Hypothalamus (tissue), 51 donors: ENCODE measurements around the gene PLA2G4E.

Source experiments
- DNase-seq, 51 donors: peaks; one replicate each; lab custom pipeline; 2025; lab: John Stamatoyannopoulos, UW

PLA2G4E gene

DNA sequence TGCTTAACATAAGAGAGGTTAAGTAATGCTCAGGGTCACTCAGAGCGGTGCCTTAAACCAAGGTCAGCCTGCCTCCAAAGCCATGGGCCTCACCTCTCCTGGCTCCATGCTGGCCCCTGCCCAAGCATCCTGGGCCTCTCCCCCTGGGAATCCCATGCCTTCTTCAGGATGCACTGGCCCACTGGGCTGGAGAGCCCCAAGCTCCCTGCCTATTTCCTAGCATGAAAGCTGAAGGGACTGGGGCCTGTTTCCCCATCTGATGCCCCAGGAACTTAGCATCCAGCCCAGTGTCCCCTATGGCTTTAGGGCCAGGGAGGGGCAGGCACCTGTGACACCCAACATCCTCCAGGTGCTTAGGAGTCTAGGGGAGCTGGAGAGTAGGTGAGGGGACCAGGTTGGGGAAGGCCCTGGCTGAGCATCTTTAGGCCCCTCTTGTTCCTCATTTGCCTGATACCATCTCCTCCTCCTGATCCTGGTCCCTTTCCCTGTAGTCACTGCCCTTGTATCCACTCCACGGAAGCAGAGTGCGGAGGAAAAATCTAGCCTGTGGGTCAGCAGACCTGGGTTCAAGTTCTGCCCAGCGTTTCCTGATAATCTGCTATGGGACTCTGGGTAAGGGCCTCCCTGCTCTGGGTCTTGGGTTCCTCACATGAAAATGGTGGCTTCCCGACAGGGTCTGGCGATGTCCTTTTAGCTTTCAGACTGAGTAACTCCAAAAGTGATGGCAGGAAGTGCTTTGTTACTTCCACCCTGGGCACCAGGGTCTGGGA lies 77.1 kb downstream of the PLA2G4E start:
- DNase-seq: no peak

DNA sequence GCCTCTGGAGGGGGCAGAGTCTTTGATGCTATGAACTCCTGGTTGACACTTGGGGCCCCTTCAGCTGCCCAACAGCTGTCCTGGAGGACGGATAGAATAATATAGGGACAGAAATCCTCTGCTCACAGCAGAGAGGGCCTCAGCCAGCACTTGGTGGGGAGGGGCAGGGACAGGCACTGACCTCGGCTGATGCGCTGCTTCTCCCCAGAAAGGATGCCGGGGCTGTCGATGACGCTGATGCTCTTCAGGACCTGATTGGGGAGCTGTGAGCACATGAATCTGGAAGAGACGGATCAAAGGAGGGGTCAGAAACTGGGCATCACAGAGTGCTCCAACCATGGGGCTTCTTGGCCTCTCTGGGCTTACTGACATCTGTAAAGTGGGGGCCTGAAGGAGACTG lies 78.0 kb downstream of the PLA2G4E start:
- DNase-seq: no peak

DNA sequence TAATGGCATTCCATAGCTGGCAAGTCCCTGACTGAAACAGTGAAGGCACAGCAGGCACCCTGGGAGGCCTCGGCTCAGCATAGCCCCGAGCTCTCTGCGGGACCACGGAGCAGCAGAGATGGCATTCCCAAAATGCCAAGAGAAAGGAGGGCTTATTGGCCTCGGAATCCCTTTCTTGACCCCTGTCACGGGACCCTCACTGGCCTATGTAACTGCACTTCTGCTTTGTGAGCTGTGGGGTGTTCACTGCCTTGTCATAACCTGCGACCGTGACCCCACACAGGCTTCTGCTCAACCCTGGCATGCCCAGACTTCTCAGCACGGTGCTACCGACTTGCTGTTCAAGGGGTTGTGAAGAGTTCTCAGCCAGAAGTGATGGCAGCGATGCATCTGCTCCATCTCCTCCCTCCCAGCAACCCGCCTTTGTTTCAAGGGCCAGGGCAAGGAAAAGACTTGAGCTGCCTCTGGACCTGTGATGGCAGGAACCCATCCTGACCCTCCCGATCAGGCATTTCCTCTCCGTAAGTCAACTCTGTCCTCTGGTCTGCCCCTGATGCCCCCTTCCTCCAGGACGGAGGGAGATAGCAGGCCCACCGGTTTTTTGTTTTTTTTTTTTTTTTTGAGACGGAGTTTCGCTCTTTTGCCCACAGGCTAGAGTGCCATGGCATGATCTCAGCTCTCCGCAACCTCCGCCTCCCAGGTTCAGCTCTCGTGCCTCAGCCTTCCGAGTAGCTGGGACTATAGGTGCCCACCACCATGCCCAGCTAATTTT lies 79.0 kb downstream of the PLA2G4E start:
- DNase-seq: no peak

DNA sequence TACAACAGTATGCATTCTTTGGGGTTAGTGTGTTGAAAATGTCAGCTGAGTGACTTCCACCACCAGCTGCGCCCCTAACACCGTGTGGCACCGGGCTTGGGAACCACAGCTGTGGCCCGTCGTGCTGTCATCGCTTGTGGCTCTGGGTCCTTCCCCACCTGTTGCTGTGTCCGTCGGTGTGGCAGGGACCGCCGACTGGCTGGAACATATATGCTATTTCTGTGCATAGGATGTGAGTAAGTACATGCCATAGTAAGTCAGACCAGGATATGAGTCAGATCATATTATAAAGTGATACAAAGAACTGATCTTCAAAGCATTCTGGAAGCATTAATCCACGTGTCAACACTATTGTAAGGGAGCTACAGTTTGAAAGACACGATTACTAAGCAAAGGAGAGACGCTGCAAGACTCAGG lies 80.4 kb downstream of the PLA2G4E start:
- no peak for DNase-seq

DNA sequence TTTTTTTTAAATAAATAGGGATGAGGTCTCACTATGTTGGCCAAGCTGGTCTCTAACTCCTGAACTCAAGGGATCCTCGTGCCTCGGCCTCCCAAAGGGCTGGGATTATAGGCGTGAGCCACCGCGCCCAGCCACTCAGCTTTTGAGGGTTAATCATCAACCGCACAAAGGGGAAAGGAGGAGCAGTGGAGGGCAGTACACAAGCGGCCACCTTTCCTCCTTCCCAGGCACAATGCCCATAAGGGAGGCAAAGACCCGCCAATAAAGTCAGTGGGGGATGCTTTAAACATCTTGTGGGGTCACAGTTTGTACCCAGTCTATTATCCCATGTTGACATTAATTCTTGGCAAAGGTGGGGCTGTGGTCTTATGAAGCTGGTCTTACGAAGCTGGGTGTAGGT lies 80.9 kb downstream of the PLA2G4E start:
- DNase-seq: no peak

DNA sequence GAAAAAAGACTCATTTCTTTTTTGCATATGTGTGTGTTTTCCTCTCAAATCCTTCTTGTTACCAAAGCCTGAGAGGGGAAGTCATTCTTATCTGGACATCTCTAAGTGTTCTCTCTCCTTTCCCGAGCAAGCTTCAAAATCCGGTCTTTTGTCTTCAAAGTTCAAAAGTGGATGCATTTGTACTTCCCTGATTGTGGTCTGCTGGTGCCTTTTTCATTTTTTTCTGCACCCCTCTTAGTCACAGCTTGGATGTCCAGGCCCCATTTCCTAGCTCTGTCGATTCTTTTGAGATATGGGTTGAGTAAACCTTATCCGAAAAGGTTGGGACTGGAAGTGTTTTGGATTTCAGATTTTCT lies 83.3 kb downstream of the PLA2G4E start:
- no peak for DNase-seq

DNA sequence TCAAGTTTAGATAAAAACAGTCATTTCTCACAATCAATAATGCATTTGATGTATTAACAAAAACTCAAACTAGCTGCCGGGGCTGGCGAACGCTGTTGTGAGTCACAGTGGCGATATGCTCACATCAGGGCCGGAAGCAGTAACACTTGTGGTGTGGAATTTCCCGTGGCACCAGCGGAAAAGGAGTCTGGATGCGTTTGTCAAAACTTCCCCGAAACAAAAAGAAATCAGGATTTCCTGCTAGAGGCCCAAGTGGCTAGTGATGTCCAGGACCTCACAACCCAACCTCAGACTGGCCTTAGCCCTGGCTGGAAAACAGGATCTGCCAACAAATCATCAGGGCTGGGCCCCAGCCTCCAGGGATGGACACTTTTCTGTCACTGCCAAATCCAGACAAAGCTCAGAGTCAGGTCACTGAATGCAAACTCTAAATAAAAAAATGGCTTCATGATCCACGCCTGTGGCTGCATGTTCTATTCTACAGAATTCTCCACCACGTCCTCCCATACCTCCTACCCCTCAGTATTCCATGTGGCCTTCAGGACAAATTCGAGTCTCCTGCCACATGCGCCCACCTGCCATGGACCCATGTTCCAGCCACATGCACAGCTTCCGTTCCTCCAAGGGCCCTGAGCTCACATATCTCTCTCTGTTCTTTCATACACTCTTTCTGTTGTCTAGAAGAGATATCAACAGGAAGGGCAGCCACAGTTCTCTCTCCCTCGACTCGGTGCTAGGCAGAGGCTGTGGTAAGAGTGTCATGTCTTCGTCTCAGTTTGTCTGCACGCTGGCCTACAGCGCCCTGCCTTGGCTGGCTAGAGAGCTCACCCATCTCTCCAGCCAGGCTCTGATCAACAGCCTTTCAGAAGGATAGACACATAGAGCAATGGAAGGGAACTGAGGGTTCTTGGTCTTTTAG lies 83.9 kb downstream of the PLA2G4E start:
- DNase-seq: peak in 12 of 51 donors; percentile 5 to 52 (median 26)

DNA sequence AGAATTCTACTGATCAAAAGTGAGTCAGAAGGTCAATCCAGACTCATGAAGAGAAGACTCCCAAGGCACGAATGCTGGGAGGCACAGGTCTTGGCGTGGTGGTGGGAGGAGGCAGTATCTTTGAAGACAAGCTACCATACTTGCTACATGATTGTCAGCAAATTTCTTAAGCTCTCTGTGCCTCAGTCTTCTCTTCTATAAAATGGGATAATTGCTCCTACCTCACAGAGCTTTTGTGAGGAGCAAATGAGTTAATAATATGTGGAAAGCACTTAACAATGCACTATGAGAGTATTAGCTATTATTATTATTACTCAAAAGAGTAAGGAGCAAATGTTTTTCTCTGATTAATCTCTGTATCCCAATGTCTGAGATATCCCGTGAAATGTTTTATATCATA lies 84.7 kb downstream of the PLA2G4E start:
- DNase-seq: no peak

DNA sequence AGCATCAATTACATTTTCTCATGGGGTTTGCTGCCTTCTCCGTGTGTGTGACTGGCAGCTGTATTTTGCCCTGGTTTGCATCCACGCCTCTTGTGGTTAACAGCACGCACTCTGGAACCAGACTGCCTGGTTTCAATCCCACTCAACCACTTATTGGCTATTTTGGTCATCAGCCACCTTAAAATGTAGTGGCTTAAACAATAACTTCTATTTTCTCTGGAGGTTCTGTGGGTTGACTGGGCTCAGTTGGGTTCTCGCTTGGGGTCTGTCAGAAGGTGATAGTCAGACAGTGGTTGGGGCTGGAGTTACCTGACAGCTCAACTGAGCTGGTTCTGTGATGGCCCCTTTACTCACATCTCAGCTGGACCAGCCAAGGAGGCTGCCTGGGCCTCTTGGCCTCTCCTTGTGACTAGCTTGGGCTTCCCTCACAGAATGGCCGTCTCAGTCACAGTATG lies 85.2 kb downstream of the PLA2G4E start:
- no peak for DNase-seq

DNA sequence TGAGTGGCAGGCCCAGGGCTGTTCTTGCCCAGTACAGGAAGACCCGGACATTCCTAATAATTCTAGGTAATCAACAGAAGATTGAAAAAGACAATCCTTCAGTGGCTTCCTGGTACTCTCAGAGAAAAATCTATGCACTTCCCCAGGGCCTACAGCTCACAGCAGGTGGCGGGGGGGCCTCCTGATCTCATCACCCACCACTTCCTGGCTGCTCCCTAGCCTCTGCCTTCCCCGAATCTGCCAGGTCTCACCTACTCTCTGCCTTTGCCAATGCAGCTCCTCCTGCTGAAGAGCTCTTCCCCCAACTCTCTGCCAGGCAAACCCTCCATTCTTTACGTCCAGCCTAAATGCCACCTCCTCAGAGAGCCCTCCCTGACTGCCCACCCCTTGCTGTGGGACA lies 86.0 kb downstream of the PLA2G4E start:
- no peak for DNase-seq

DNA sequence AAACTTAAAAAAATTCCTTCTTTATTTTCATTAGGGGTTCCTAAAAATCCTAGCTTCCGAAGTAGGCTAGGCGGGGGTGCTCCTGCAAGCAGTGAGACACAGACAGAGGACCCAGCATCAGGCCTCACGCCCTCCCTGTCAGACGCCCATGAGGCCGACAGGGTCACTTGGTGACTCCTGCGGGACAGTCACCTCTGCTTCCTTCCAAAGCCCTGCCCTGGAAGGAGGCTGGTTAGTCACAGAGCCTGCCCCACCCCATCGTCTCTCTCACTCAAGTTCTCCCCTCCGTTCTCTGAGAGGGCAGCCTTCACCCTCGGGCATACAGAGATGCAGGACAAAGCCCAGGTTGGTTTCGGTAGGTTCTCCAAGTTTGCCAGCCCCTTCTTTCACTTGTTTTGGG lies 87.1 kb downstream of the PLA2G4E start:
- no peak for DNase-seq

DNA sequence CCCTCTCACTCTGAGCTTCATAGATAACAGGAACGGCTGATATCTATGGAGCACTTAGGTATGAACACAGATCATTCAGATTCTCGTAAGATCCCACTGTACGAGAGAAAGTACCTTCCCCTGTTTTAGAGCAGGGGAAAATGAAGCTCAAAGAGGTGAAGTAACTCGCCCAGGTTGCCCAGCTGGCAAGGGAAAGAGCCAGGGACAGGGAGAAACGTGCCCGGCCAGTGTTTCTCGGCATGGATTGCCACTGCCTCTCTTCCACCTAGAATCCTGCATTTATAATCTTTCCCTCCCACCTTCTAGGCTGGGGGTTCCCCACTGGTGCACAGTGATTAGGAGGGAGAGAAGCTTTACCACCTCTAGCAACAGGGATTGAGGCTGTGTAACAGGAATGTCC lies 87.5 kb downstream of the PLA2G4E start:
- DNase-seq: no peak

DNA sequence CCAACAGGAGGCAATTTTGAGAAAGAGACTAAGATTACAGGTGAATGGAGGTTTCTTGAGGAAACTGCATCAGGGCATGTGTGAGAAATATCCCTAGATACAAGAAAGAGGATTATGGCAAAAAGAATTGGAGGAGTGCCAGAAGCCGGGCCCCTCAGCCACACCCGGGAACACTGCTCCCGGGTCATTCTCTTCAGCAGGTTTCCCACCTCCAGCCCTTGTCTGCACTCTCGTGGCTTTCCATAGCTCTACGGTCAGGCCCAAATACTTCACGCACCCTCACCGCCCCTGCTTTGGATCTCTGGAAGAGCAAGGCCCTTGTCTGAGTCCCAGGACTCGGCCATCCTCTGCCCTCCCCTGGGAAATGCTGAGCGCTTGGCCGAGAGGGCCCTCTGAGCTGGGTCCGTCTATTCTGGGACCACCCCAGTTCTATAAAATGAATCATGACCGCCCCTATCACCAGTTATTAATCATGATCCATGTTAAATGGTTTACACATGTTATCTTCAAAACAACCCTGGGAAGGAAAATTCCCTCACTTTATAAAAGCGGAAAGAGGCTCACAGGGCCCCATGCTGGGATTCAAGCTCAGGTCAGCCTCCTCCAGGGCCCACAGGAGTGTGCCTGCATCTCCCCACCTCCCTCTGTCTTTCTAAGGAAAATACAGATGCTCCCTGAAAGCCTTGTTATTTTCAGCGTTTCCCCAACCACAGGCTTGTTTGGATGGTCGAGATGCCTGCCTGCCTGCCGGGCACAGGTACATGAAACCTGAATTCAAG lies 88.1 kb downstream of the PLA2G4E start:
- DNase-seq: no peak

DNA sequence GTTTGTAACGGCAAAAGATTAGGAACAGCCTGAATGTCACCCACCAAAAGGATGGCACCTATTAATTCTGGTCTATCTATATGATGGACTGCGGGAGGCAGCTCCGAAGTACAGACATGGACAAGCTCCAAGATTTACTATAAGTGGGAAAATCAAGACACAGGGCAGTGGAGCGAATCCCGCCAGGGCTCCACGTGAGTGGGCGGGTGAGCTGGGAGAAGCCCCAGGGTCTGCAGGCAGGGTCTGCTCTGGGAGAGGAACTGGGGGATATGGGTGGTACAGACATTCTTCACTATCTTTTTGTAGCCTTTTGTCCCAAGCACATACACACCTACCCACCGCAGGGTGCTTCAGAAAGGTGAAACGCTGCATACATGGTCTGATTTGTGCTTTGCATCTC lies 88.7 kb downstream of the PLA2G4E start:
- no peak for DNase-seq
